Tibial artery (tissue), 4 donors: ENCODE results near the gene STPG4.
A peak's percentile ranks its signal among the peaks of the same experiment; 100 is the strongest.

ENCODE experiments used
- DNase-seq, 2 donors: peaks; one replicate each; pipeline ENCODE4 v3.0.0-alpha.2; 2019
- H3K27ac ChIP-seq, 2 donors: fragments of 200-600 bp; sonication (generic) in 1 of 2; 1 replicate in 1 of 2; 2 replicates in 1 of 2; pipeline ENCODE4 v1.5.1; 2018 to 2019; ENCODE audit warnings: mild to moderate bottlenecking in 1 of 2
- H3K27me3 ChIP-seq, 2 donors: fragments of 200-600 bp; sonication (generic) in 1 of 2; one replicate each; pipeline versions ENCODE4 v1.5.1 to v1.6.0; 2016 to 2019
- H3K36me3 ChIP-seq, 3 donors: fragments of 200-600 bp; sonication (generic) in 2 of 3; one replicate each; pipeline ENCODE4 v1.5.1; 2016 to 2019; ENCODE audit warnings: mild to moderate bottlenecking in 2 of 3
- H3K4me1 ChIP-seq, 4 donors: fragments of 200-600 bp; sonication (generic) in 2 of 4; 1 replicate in 3 of 4; 2 replicates in 1 of 4; pipeline ENCODE4 v1.5.1; 2016 to 2019
- H3K4me3 ChIP-seq, 2 donors: fragments of 200-600 bp; sonication (generic) in 1 of 2; 1 replicate in 1 of 2; 2 replicates in 1 of 2; pipeline ENCODE4 v1.5.1; 2018 to 2019; ENCODE audit warnings: mild to moderate bottlenecking in 2 of 2
- H3K9me3 ChIP-seq, 3 donors: fragments of 200-600 bp; sonication (generic) in 1 of 3; one replicate each; pipeline ENCODE4 v1.5.1; 2016 to 2019
- intact Hi-C: fragments of 100-400 bp; cut with DNase I; formaldehyde crosslinking; loops from one replicate; pipeline ENCODE4 v1.15.0; 2023; ENCODE audit warnings: low total_unique reads
- TF ChIP-seq, protein P1 (sequence below), 2 experiments: fragments of 200-600 bp in 1 of 2; fragments of 450-650 bp in 1 of 2; IDR thresholded peaks; one replicate each; pipeline ENCODE4 v1.5.1; 2017 to 2019; ENCODE audit warnings: antibody characterized with exemption in 2 of 2, mild to moderate bottlenecking in 1 of 2, moderate library complexity in 1 of 2

The STPG4 gene

DNA sequence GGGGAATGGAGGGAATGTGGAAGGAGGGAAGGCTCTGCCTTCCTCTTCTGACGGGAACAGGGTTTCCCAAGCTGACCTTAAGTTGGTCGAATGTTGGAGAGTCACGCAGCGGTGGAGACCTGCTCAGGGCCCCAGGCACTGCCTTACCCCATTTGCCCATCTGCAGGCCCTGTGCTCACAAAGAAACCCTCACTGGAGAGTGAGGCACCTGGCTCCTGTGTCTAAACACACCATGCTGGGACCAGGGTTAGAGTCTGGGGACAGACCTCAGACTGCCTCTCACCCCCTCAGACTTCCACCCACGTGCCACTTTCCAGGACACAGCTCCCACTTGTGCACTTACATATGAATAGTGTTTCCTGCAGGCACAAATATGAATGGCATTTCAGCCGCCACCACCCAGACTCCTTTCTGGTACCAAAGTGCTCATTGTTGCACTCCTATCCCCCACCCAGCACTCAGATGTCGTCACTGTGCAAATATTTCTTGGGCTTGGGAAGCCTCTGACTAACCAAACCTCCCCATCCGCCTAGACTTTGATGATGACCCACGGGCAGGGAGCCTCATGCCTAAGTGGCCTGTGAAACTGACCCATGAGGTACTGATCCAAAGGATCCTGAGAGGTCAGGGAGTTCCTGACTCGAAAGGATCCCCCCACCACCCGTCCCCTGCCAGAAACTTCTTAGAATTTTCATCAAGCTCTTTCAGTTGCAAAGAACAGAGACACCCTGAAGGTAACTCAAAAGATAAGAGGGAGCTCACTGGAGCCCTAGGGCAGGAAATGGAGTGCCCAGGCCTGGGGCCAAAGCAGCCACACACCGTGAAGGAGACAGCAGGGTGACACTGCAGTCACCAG is 78.3 kb downstream of the STPG4 start:
- peaks cover 4 to 84% (median 62%) of the 10 kb centered on the region in 4 donors for H3K4me1 ChIP-seq
- H3K27ac ChIP-seq: peak overlapping the region; percentile 66 to 95
- DNase-seq: peak; percentile 63 to 80
- no peak overlapping the region for H3K4me3 ChIP-seq
- H3K27me3 ChIP-seq: no peaks in the 10 kb centered on the region
- H3K36me3 ChIP-seq: peaks cover 0 to 26% (median 12%) of the 10 kb centered on the region in 3 donors
- H3K9me3 ChIP-seq: no peaks in the 10 kb centered on the region
- intact Hi-C loops: no loop called here
- TF ChIP-seq, protein P1, sequence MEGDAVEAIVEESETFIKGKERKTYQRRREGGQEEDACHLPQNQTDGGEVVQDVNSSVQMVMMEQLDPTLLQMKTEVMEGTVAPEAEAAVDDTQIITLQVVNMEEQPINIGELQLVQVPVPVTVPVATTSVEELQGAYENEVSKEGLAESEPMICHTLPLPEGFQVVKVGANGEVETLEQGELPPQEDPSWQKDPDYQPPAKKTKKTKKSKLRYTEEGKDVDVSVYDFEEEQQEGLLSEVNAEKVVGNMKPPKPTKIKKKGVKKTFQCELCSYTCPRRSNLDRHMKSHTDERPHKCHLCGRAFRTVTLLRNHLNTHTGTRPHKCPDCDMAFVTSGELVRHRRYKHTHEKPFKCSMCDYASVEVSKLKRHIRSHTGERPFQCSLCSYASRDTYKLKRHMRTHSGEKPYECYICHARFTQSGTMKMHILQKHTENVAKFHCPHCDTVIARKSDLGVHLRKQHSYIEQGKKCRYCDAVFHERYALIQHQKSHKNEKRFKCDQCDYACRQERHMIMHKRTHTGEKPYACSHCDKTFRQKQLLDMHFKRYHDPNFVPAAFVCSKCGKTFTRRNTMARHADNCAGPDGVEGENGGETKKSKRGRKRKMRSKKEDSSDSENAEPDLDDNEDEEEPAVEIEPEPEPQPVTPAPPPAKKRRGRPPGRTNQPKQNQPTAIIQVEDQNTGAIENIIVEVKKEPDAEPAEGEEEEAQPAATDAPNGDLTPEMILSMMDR (IDR thresholded peaks at IDR 0.05): no peak

- Histone ChIP-seq H3K27me3 (no peaks in the 10 kb centered on the region), H3K27ac (peak overlapping the region; percentile 66 to 95), H3K36me3 (peaks cover 0 to 26% (median 12%) of the 10 kb centered on the region in 3 donors), H3K4me1 (peaks cover 4 to 91% (median 69%) of the 10 kb centered on the region in 4 donors), H3K9me3 (no peaks in the 10 kb centered on the region), H3K4me3 (no peak overlapping the region)
- intact Hi-C loops: no loop called here
- TF ChIP-seq, protein P1 (IDR thresholded peaks at IDR 0.05): no peak
- DNase-seq: no peak
Measured at GRCh38 chr2:47076126-47076506, 79.0 kb downstream of the STPG4 start.

GRCh38 chr2:47075361-47076125 is 79.6 kb downstream of the STPG4 start:
- peaks cover 6 to 92% (median 75%) of the 10 kb centered on the region in 4 donors for H3K4me1 ChIP-seq
- intact Hi-C loops: no loop called here

DNA sequence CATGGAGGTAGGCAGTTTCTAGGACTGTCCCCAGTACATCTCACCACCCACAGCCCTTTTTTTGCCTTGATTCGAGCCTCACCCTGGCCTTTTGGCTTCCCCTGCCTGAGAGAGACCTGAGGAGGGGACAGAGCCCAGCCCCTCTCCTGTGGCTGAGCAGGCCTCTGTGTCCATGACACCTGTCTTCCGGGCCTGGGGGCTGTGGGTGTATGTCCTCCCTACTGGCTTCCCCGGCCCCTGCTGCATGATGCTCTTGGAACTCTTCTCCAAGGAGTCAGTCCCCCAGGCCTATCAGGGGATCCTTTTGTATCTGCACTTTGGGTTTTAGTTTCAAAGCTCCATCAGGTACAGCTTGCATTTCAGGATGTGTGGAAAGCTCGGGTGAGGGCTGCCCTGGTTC is 80.4 kb downstream of the STPG4 start:
- intact Hi-C loops: no loop called here
- peaks cover 0 to 26% (median 12%) of the 10 kb centered on the region in 3 donors for H3K36me3 ChIP-seq
- H3K27me3 ChIP-seq: no peaks in the 10 kb centered on the region
- peaks cover 12 to 92% (median 76%) of the 10 kb centered on the region in 4 donors for H3K4me1 ChIP-seq
- TF ChIP-seq, protein P1 (IDR thresholded peaks at IDR 0.05): no peak
- no peaks in the 10 kb centered on the region for H3K9me3 ChIP-seq
- no peak for DNase-seq
- H3K27ac ChIP-seq: peak overlapping the region; percentile 94 to 95
- H3K4me3 ChIP-seq: no peak overlapping the region

More at GRCh38 chr2:47075361-47076125, 79.6 kb downstream of the STPG4 start:
- Histone ChIP-seq H3K9me3 (no peaks in the 10 kb centered on the region), H3K36me3 (peaks cover 0 to 26% (median 12%) of the 10 kb centered on the region in 3 donors), H3K27me3 (no peaks in the 10 kb centered on the region), H3K4me3 (no peak overlapping the region), H3K27ac (peak overlapping the region; percentile 66 to 95)
- DNase-seq: no peak
- TF ChIP-seq, protein P1 (IDR thresholded peaks at IDR 0.05): no peak

- intact Hi-C loops: no loop called here
- TF ChIP-seq, protein P1 (IDR thresholded peaks at IDR 0.05): no peak
- H3K4me3 ChIP-seq: no peak overlapping the region
- no peaks in the 10 kb centered on the region for H3K27me3 ChIP-seq
- no peak for DNase-seq
- peaks cover 0 to 26% (median 12%) of the 10 kb centered on the region in 3 donors for H3K36me3 ChIP-seq
- peaks cover 18 to 92% (median 76%) of the 10 kb centered on the region in 4 donors for H3K4me1 ChIP-seq
- no peaks in the 10 kb centered on the region for H3K9me3 ChIP-seq
- H3K27ac ChIP-seq: peak overlapping the region; percentile 94 to 95
Measured at GRCh38 chr2:47073641-47074040, 81.5 kb downstream of the STPG4 start.
